ENCODE measurements around the gene DOCK3. TPM values are rescaled to one million over a fixed set of nuclear protein-coding genes. Genes with fewer than 3 reads are reported as not detected.

The DOCK3 gene
- total RNA-seq, 1 experiment from 2014 or later: 0.47 TPM

DNA sequence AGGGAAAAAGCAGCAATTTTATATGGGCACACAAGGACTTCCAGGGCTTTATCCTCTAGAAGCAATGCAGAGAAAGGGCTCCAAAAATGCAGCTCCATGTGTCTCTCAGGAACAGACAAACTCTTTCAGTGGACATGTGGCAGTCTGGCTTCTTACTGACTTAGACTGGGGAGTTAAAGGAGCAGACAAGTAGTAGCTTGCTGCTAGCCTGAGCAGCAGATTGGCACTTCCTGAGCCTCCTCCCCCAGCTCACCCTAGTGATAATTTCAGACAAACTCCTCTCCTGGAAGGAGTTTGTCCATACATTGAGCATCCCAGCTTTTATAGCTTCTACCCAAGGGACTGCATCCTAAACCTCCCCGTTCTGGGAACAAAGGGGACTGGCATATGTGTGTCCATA is 608.7 kb downstream of the DOCK3 start:
- POLR2A ChIA-PET (ENCODE audit: low non-redundant PET): no interaction called here
- BruUV-seq (replicated peaks): no TSS peak
- Histone ChIP-seq H3K27ac (ENCODE audit: low read depth, low read length, poor library complexity, severe bottlenecking) (no peak overlapping the region), H3K36me3 (ENCODE audit: insufficient read depth, low read length, poor library complexity, severe bottlenecking) (no peaks in the 10 kb centered on the region), H3K27me3 (replicated peaks; ENCODE audit: insufficient read depth, low read depth, low read length, poor library complexity) (no peaks in the 10 kb centered on the region), H3K4me1 (ENCODE audit: insufficient read depth, low read length, poor library complexity, severe bottlenecking) (no peaks in the 10 kb centered on the region), H3K4me3 (ENCODE audit: low read depth, low read length, poor library complexity, severe bottlenecking) (no peak overlapping the region), H3K9me3 (ENCODE audit: low read depth, low read length, poor library complexity, severe bottlenecking) (no peaks in the 10 kb centered on the region)
- CTCF ChIA-PET: no interaction called here
- no peak for TF ChIP-seq EZH2 (IDR thresholded peaks at IDR 0.05; ENCODE audit: borderline replicate concordance, low read depth, low read length, poor library complexity, severe bottlenecking)
- TF ChIP-seq, protein P1, sequence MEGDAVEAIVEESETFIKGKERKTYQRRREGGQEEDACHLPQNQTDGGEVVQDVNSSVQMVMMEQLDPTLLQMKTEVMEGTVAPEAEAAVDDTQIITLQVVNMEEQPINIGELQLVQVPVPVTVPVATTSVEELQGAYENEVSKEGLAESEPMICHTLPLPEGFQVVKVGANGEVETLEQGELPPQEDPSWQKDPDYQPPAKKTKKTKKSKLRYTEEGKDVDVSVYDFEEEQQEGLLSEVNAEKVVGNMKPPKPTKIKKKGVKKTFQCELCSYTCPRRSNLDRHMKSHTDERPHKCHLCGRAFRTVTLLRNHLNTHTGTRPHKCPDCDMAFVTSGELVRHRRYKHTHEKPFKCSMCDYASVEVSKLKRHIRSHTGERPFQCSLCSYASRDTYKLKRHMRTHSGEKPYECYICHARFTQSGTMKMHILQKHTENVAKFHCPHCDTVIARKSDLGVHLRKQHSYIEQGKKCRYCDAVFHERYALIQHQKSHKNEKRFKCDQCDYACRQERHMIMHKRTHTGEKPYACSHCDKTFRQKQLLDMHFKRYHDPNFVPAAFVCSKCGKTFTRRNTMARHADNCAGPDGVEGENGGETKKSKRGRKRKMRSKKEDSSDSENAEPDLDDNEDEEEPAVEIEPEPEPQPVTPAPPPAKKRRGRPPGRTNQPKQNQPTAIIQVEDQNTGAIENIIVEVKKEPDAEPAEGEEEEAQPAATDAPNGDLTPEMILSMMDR (conservative IDR thresholded peaks at IDR 0.05; ENCODE audit: low read depth, low read length): no peak
- intact Hi-C loops (cut with micrococcal nuclease; ENCODE audit: unreplicated experiment): no loop called here
- no peak for DNase-seq (ENCODE audit: low spot score)

DNA sequence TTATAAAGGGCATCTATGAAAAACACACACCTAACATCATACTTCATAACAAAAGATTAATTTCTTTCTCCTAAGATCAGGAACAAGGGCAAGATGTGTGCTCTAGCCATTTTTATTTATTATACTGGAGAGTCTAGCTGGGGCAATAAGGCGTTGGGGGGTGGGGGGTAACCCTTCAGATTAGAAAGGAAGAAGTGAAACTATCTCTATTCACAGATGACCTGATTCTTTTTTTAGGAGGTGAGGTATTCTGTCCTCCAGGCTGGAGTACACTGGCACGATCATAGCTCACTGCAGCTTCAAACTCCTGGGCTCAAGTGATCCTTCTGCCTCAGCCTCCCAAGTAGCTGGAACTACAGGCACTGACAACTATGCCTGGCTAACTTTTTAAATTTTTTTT is 620.9 kb downstream of the DOCK3 start:
- Histone ChIP-seq H3K9me3 (ENCODE audit: low read depth, low read length, poor library complexity, severe bottlenecking) (no peaks in the 10 kb centered on the region), H3K4me3 (ENCODE audit: low read depth, low read length, poor library complexity, severe bottlenecking) (no peak overlapping the region), H3K36me3 (ENCODE audit: insufficient read depth, low read length, poor library complexity, severe bottlenecking) (no peaks in the 10 kb centered on the region), H3K4me1 (ENCODE audit: insufficient read depth, low read length, poor library complexity, severe bottlenecking) (no peaks in the 10 kb centered on the region), H3K27ac (ENCODE audit: low read depth, low read length, poor library complexity, severe bottlenecking) (no peak overlapping the region), H3K27me3 (replicated peaks; ENCODE audit: insufficient read depth, low read depth, low read length, poor library complexity) (no peaks in the 10 kb centered on the region)
- DNase-seq (ENCODE audit: low spot score): no peak
- no TSS peak for BruUV-seq (replicated peaks)
- intact Hi-C loops (cut with micrococcal nuclease; ENCODE audit: unreplicated experiment): no loop called here
- CTCF ChIA-PET: no interaction called here
- POLR2A ChIA-PET (ENCODE audit: low non-redundant PET): no interaction called here
- TF ChIP-seq EZH2 (IDR thresholded peaks at IDR 0.05; ENCODE audit: borderline replicate concordance, low read depth, low read length, poor library complexity, severe bottlenecking): no peak
- TF ChIP-seq, protein P1 (conservative IDR thresholded peaks at IDR 0.05; ENCODE audit: low read depth, low read length): no peak

DNA sequence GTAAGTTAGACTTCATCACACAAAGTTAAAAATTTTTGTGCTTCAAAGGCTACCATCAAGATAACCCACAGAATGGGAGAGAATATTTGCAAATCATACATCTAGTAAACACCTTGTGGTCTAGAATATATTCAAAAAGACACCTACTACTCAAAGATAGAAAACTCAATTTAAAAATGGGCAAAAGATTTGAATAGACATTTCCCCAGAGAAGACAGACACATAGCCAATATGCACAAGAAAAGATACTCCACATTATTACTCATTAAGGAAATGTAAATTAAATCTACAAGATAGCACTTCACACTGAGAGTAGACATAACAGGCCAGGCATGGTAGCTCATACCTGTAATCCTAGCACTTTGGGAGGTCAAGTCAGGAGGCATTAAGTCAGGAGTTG is 622.6 kb downstream of the DOCK3 start:
- no peak overlapping the region for H3K4me3 ChIP-seq (ENCODE audit: low read depth, low read length, poor library complexity, severe bottlenecking)
- H3K9me3 ChIP-seq (ENCODE audit: low read depth, low read length, poor library complexity, severe bottlenecking): no peaks in the 10 kb centered on the region
- intact Hi-C loops (cut with micrococcal nuclease; ENCODE audit: unreplicated experiment): no loop called here
- TF ChIP-seq, protein P1 (conservative IDR thresholded peaks at IDR 0.05; ENCODE audit: low read depth, low read length): no peak
- TF ChIP-seq EZH2 (IDR thresholded peaks at IDR 0.05; ENCODE audit: borderline replicate concordance, low read depth, low read length, poor library complexity, severe bottlenecking): no peak
- no peak for DNase-seq (ENCODE audit: low spot score)
- BruUV-seq (replicated peaks): no TSS peak
- H3K4me1 ChIP-seq (ENCODE audit: insufficient read depth, low read length, poor library complexity, severe bottlenecking): no peaks in the 10 kb centered on the region
- no peak overlapping the region for H3K27ac ChIP-seq (ENCODE audit: low read depth, low read length, poor library complexity, severe bottlenecking)
- ChIA-PET POLR2A (ENCODE audit: low non-redundant PET) (no interaction called here), CTCF (no interaction called here)
- H3K27me3 ChIP-seq (replicated peaks; ENCODE audit: insufficient read depth, low read depth, low read length, poor library complexity): no peaks in the 10 kb centered on the region
- H3K36me3 ChIP-seq (ENCODE audit: insufficient read depth, low read length, poor library complexity, severe bottlenecking): no peaks in the 10 kb centered on the region
